CD4-positive, alpha-beta T cell (primary cell): Measurements from ENCODE around the gene KCNAB3. TPM values are rescaled to one million over a fixed set of nuclear protein-coding genes. Genes with fewer than 3 reads are reported as not detected.
A peak's percentile ranks its signal among the peaks of the same experiment; 100 is the strongest.

Experiments used
- ATAC-seq: fragments of 200-7000 bp; cut with Tn5 transposase; one replicate; pipeline ENCODE4 v1.10.0; 2022; ENCODE audit warnings: mild to moderate bottlenecking; ENCODE audit not compliant: poor library complexity
- CTCF ChIA-PET: fragments of 350-600 bp; sonication (Branson Sonifier 250); formaldehyde crosslinking; loops from one replicate; lab custom pipeline; 2021; ENCODE audit warnings: antibody characterized with exemption, inconsistent platforms; lab: Charles Lee
- POLR2A ChIA-PET: fragments of 350-600 bp; sonication (Branson Sonifier 250); formaldehyde crosslinking; loops from one replicate; lab custom pipeline; 2021; ENCODE audit warnings: antibody characterized with exemption, inconsistent platforms; lab: Charles Lee
- DNase-seq, 14 experiments: peaks; one replicate each; pipeline ENCODE4 v3.0.0-alpha.2; 2013 to 2020; ENCODE audit warnings: mixed read lengths in 2 of 14
- H3K27ac ChIP-seq, 2 donors: one replicate each; pipeline versions ENCODE4 v1.5.1 to v1.7.0; 2013; ENCODE audit warnings: low read length in 2 of 2, low read depth in 1 of 2, mild to moderate bottlenecking in 1 of 2
- H3K27me3 ChIP-seq, 2 experiments: 1 replicate in 1 of 2; 2 replicates in 1 of 2; pipeline versions ENCODE4 v1.6.1 to v1.7.0; 2013; ENCODE audit warnings: low read length in 2 of 2, control low read depth in 1 of 2, mild to moderate bottlenecking in 1 of 2, moderate library complexity in 1 of 2; ENCODE audit not compliant: insufficient read depth in 2 of 2, control insufficient read depth in 1 of 2
- H3K36me3 ChIP-seq: one replicate; pipeline ENCODE4 v1.6.1; 2013; ENCODE audit warnings: low read length, control low read depth; ENCODE audit not compliant: insufficient read depth
- H3K4me1 ChIP-seq: one replicate; pipeline ENCODE4 v1.6.1; 2013; ENCODE audit warnings: low read length, control low read depth; ENCODE audit not compliant: insufficient read depth
- H3K4me3 ChIP-seq: one replicate; pipeline ENCODE4 v1.5.1; 2013; ENCODE audit warnings: mild to moderate bottlenecking, low read length, moderate library complexity
- H3K9me3 ChIP-seq, 2 experiments: 1 replicate in 1 of 2; 2 replicates in 1 of 2; pipeline versions ENCODE4 v1.6.1 to v1.7.0; 2013; ENCODE audit warnings: low read length in 2 of 2, mild to moderate bottlenecking in 2 of 2, control low read depth in 1 of 2, moderate library complexity in 1 of 2; ENCODE audit not compliant: control insufficient read depth in 1 of 2, insufficient read depth in 1 of 2
- H3K27ac Mint-ChIP-seq: one replicate; pipeline ENCODE4 v1.8.0; 2020; ENCODE audit warnings: mixed read lengths
- H3K27me3 Mint-ChIP-seq: one replicate; pipeline ENCODE4 v1.8.0; 2021; ENCODE audit warnings: mixed read lengths
- H3K36me3 Mint-ChIP-seq: one replicate; pipeline ENCODE4 v1.8.0; 2021; ENCODE audit warnings: low read depth, mixed read lengths
- H3K4me1 Mint-ChIP-seq: one replicate; pipeline ENCODE4 v1.8.0; 2021; ENCODE audit warnings: low read depth, mixed read lengths
- H3K4me3 Mint-ChIP-seq: one replicate; pipeline ENCODE4 v1.8.0; 2020; ENCODE audit warnings: mild to moderate bottlenecking, mixed read lengths
- H3K9me3 Mint-ChIP-seq: one replicate; pipeline ENCODE4 v1.8.0; 2020; ENCODE audit warnings: mixed read lengths
- CTCF ChIP-seq: fragments of 200-600 bp; IDR thresholded peaks from one replicate; pipeline ENCODE4 v1.8.0; 2022; ENCODE audit warnings: antibody characterized with exemption, mild to moderate bottlenecking
- intact Hi-C, 2 experiments: fragments of 100-400 bp; cut with DNase I in 1 of 2; cut with micrococcal nuclease in 1 of 2; formaldehyde crosslinking; loops; one replicate each; pipeline versions ENCODE4 v1.15.1 to v1.9.0; 2023 to 2025; cut with DNase I, micrococcal nuclease
- total RNA-seq, 174 experiments: library from RNA in 2 of 174; stranded (reverse) in 2 of 174; gene quantifications; one replicate each; pipeline ENCODE4 v1.2.3 and lab custom pipeline; 2021 to 2026

KCNAB3 gene
- total RNA-seq, 2 experiments from 2014 or later: 7.1 to 8.2 TPM

- no peak for TF ChIP-seq CTCF
- peaks cover 35% of the 10 kb centered on the region for H3K4me1 ChIP-seq
- H3K4me1 Mint-ChIP-seq: peaks cover 30% of the 10 kb centered on the region
- peaks cover 12% of the 10 kb centered on the region for H3K36me3 Mint-ChIP-seq
- peak overlapping the region; percentile 64 to 77 for H3K27ac ChIP-seq
- intact Hi-C loops: loop anchor here (1.0 to 10.0 kb wide), 4 partner anchors 14 to 92 kb away; partner anchors contain the start of gene CNTROB (in 1 of the 2)
- ATAC-seq: no peak
- CTCF ChIA-PET: interaction anchor here (0.9 to 3.8 kb wide), 5 partner anchors 16 to 141 kb away, joined by 4 to 50 read pairs (median 6); partner anchors contain the start of genes CNTROB and TRAPPC1
- H3K27me3 Mint-ChIP-seq: no peaks in the 10 kb centered on the region
- H3K9me3 Mint-ChIP-seq: no peaks in the 10 kb centered on the region
- peak overlapping the region; percentile 90 for H3K27ac Mint-ChIP-seq
- no peaks in the 10 kb centered on the region for H3K9me3 ChIP-seq
- H3K4me3 Mint-ChIP-seq: peak overlapping the region; percentile 77
- peaks cover 14% of the 10 kb centered on the region for H3K36me3 ChIP-seq
- H3K4me3 ChIP-seq: peak overlapping the region; percentile 77
- H3K27me3 ChIP-seq: no peaks in the 10 kb centered on the region
- DNase-seq: no peak
- POLR2A ChIA-PET: interaction anchor here (0.6 to 4.3 kb wide), 24 partner anchors 10 to 305 kb away, joined by 3 to 60 read pairs (median 4); partner anchors contain the start of genes CNTROB, CYB5D1, KCNAB3 and NAA38
Measured at GRCh38 chr17:7916385-7916682, 13.3 kb downstream of the KCNAB3 start.

GRCh38 chr17:7915611-7916384 is 13.9 kb downstream of the KCNAB3 start, which contains the start of gene RNF227:
TSS of gene RNF227 (minus strand) at chr17:7916289. CDS start at chr17:7916195, 94 bp downstream.
- Mint-ChIP-seq H3K36me3 (peaks cover 17% of the 10 kb centered on the region), H3K4me1 (peaks cover 30% of the 10 kb centered on the region), H3K27me3 (no peaks in the 10 kb centered on the region), H3K9me3 (no peaks in the 10 kb centered on the region), H3K27ac (peak within 1 kb of the TSS; percentile 90), H3K4me3 (peak within 1 kb of the TSS; percentile 89)
- peaks cover 35% of the 10 kb centered on the region for H3K4me1 ChIP-seq
- H3K9me3 ChIP-seq: no peaks in the 10 kb centered on the region
- DNase-seq (peak; percentile 68 to 94 (median 74)), ATAC-seq (peak; percentile 73)
- H3K36me3 ChIP-seq: peaks cover 20% of the 10 kb centered on the region
- H3K27ac ChIP-seq: peak within 1 kb of the TSS; percentile 71 to 80
- peak within 1 kb of the TSS; percentile 77 for H3K4me3 ChIP-seq
- intact Hi-C loops: loop anchor here (1.0 to 10.0 kb wide), 5 partner anchors 15 to 91 kb away; partner anchors contain the start of genes CHD3 (in 1 of the 2) and CNTROB (in 1 of the 2)
- H3K27me3 ChIP-seq: no peaks in the 10 kb centered on the region
- CTCF ChIA-PET: interaction anchor here (0.9 to 3.8 kb wide), 5 partner anchors 16 to 141 kb away, joined by 4 to 50 read pairs (median 6); partner anchors contain the start of genes CNTROB and TRAPPC1
- POLR2A ChIA-PET: interaction anchor here (0.6 to 4.3 kb wide), 27 partner anchors 11 to 305 kb away, joined by 3 to 60 read pairs (median 4); partner anchors contain the start of genes CNTROB, CYB5D1, KCNAB3 and NAA38
- TF ChIP-seq CTCF: no peak

- ATAC-seq: no peak
- CTCF ChIA-PET: interaction anchor here (1.3 to 3.8 kb wide), 4 partner anchors 17 to 142 kb away, joined by 5 to 50 read pairs (median 6); partner anchors contain the start of genes CNTROB and TRAPPC1
Measured at GRCh38 chr17:7915179-7915610, 14.5 kb downstream of the KCNAB3 start.

More at GRCh38 chr17:7915179-7915610, 14.5 kb downstream of the KCNAB3 start:
- Mint-ChIP-seq H3K4me3 (peak overlapping the region; percentile 89), H3K36me3 (peaks cover 23% of the 10 kb centered on the region), H3K27me3 (no peaks in the 10 kb centered on the region), H3K9me3 (no peaks in the 10 kb centered on the region), H3K4me1 (peaks cover 30% of the 10 kb centered on the region), H3K27ac (peak overlapping the region; percentile 88)
- Histone ChIP-seq H3K27ac (peak overlapping the region; percentile 71 to 80), H3K27me3 (no peaks in the 10 kb centered on the region), H3K9me3 (no peaks in the 10 kb centered on the region), H3K36me3 (peaks cover 26% of the 10 kb centered on the region), H3K4me1 (peaks cover 35% of the 10 kb centered on the region), H3K4me3 (peak overlapping the region; percentile 77)
- DNase-seq: no peak
- intact Hi-C loops: loop anchor here (2.0 to 10.0 kb wide), 3 partner anchors 26 to 90 kb away; partner anchors contain the start of gene CHD3 (in 1 of the 2)
- TF ChIP-seq CTCF: no peak
- POLR2A ChIA-PET: interaction anchor here (0.7 to 4.3 kb wide), 17 partner anchors 16 to 264 kb away, joined by 3 to 60 read pairs (median 5); partner anchors contain the start of genes CNTROB, CYB5D1, KCNAB3 and NAA38
